Lower leg skin (tissue), 4 donors: ENCODE data around the gene ZCCHC14. TPM values are rescaled to one million over a fixed set of nuclear protein-coding genes. Genes with fewer than 3 reads are reported as not detected.

Experiments used
- DNase-seq, 2 donors: peaks; one replicate each; pipeline ENCODE4 v3.0.0-alpha.2; 2019; ENCODE audit warnings: low spot score in 2 of 2
- H3K4me3 ChIP-seq: fragments of 200-600 bp; sonication (generic); 2 replicates; pipeline ENCODE4 v1.5.1; 2017; ENCODE audit warnings: mild to moderate bottlenecking, low read depth; ENCODE audit not compliant: poor library complexity, severe bottlenecking
- CTCF ChIP-seq, 3 donors: fragments of 450-650 bp; IDR thresholded peaks; one replicate each; pipeline ENCODE4 v1.5.1; 2016; ENCODE audit warnings: antibody characterized with exemption in 3 of 3, mild to moderate bottlenecking in 3 of 3, moderate library complexity in 2 of 3
- POLR2A ChIP-seq, 2 donors: fragments of 450-650 bp; IDR thresholded peaks; one replicate each; pipeline ENCODE4 v1.6.1; 2016 to 2017; ENCODE audit warnings: antibody characterized with exemption in 2 of 2, mild to moderate bottlenecking in 1 of 2, moderate library complexity in 1 of 2
- WGBS, 2 donors: methylation state at CpG; one replicate each; pipeline ENCODE4 v1.1.5; 2018; 5-methylcytosine and 5-hydroxymethylcytosine counted together
- intact Hi-C: fragments of 100-400 bp; cut with DNase I; formaldehyde crosslinking; loops from one replicate; pipeline ENCODE4 v1.15.0; 2023; ENCODE audit warnings: low total_unique reads
- total RNA-seq, 4 donors: library from RNA; depleted of rRNA; stranded (reverse); fragments of >200 nt; gene quantifications; one replicate each; pipeline ENCODE4 v1.1.0, GENCODE V29; 2016

Gene ZCCHC14
- total RNA-seq, 4 donors from 2014 or later = 13.7 to 25.4 (median 23.6) TPM

DNA sequence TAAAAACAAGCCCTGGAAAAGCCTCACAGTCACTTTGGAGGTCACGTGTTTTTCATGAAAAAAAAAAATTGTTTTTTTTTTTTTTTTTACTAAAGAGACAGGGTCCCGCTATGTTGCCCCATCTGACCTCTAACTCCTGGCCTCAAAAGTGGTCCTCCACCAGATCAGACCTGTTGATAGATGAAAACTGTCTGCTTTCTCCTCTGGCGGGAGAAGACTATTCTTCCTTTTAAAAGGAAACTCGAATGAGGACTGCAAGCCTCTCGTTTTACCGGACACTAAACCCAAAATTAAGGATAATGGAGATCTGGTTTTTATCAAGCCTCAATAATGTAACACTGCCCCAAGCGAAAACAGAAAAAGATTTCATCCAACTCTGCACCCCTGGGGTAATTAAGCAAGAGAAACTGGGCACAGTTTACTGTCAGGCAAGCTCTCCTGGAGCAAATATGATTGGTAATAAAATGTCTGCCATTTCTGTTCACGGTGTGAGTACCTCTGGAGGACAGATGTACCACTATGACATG lies 25.8 kb downstream of the ZCCHC14 start:
- WGBS, 2 donors = 67 to 70% methylated on average over 8 of the region's 8 CpGs
- TF ChIP-seq CTCF (IDR thresholded peaks at IDR 0.05) = no peak
- no peak for TF ChIP-seq POLR2A (IDR thresholded peaks at IDR 0.05)
- H3K4me3 ChIP-seq = no peak overlapping the region
- intact Hi-C loops = no loop called here
- DNase-seq = no peak

- DNase-seq = no peak
- no peak overlapping the region for H3K4me3 ChIP-seq
- no peak for TF ChIP-seq POLR2A (IDR thresholded peaks at IDR 0.05)
- WGBS, 2 donors = 77 to 82% methylated on average over 15 of the region's 15 CpGs
- intact Hi-C loops = no loop called here
These were observed 26.9 kb downstream of the ZCCHC14 start for GRCh38 chr16:87465879-87466278.

DNA sequence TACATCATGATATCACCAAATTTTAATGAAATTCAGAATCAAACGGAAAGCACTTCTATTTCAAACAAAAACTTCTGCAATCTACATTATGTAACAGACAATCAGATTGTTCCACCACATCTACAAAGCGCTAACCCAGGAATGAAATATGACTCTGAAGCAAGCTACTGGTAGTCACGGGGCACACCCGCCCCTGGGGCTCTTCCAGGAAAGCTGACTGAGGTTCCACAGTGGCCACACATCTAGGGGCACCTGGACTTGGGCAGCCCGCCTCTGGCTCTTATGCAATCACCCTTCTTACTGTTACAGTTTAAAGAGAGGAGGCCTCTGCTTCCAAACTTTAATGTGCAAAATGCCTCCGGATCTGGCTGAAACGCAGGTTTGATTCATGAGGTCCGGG lies 27.5 kb downstream of the ZCCHC14 start:
- TF ChIP-seq CTCF (IDR thresholded peaks at IDR 0.05) (no peak), POLR2A (IDR thresholded peaks at IDR 0.05) (no peak)
- 8 to 14% methylated on average over 8 of the region's 8 CpGs for WGBS, 2 donors
- peak; percentile 85 to 95 for DNase-seq
- H3K4me3 ChIP-seq = no peak overlapping the region
- intact Hi-C loops = no loop called here

DNA sequence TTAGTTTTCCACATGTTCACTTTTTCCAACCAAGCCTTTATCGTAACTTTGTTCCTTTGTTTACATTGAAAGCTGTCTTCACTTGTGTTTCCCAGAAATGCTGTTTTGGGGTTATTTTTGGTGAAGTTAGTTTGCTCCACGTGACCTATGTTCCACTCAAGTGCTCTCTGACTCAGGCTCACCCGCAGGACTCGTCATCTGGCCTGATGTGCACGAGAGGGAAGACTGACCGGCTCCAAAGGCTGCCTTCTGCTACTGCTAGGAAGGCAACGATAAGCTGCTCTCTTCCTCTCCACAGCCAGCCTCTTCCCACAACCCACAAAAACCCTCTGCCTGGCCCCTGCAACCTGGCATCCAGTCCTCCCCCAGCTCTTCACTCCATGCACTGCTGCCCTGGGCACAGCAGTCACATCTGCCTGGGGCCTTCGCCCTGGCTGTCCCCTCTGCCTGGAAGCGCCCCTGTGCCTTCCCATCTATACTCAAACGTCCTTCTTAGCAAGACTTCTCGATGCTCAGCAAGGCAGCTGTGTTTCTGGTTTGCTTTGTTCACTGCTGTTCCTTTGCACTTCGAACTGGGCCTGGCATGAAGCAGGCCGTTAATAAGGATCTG lies 28.0 kb downstream of the ZCCHC14 start:
- TF ChIP-seq CTCF (IDR thresholded peaks at IDR 0.05) = no peak
- no peak for TF ChIP-seq POLR2A (IDR thresholded peaks at IDR 0.05)
- DNase-seq = peak; percentile 81 to 95
- no peak overlapping the region for H3K4me3 ChIP-seq
- WGBS, 2 donors = 21 to 30% methylated on average over 13 of the region's 13 CpGs
- intact Hi-C loops = no loop called here

DNA sequence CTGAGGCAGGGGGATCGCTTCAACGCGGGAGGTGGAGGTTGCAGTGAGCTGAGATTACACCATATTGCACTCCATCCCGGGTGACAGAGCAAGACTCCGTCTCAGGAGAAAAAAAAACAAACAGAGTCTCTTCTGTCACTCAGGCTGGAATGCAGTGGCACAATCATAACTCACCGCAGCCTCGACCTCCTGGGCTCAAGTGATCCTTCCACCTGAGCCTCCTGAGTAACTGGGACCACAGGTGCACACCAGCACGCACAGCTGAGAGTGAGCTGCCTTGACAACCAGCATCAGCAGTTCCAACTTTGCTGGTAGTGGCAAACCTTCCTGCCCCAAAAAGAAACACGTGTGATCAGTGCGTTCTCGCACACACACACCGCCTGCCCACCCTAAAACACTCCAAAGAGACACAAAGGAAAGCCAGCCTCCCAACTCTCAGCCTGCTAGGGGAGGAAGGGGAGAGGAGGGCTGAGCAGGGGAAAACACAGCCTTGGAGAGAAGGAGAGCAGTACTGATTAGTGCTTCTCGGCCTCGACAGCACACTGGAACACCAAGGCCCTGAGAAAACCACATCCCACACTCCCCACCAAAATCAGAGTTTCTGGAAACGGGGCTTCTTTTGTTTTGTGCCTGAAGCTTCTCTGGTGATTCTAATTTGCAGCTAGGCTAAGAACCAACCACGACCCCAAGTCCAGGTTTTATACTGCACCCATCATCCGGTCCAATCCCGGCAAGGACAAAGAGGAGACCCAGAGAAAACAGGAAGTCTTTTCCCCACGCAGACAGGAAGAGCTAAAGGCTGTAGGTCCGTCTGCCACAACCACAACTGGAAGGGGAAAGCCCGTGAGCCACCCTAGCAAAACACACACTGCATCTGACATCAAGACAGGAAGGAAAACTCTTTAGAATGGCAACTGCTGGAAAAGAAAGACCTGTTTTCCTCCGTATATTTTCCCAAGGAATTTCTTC lies 28.8 kb downstream of the ZCCHC14 start:
- TF ChIP-seq CTCF (IDR thresholded peaks at IDR 0.05) = no peak
- no peak for TF ChIP-seq POLR2A (IDR thresholded peaks at IDR 0.05)
- DNase-seq = peak in 1 of 2 donors; percentile 28
- H3K4me3 ChIP-seq = no peak overlapping the region
- WGBS, 2 donors = 58 to 66% methylated on average over 22 of the region's 22 CpGs
- intact Hi-C loops = no loop called here

DNA sequence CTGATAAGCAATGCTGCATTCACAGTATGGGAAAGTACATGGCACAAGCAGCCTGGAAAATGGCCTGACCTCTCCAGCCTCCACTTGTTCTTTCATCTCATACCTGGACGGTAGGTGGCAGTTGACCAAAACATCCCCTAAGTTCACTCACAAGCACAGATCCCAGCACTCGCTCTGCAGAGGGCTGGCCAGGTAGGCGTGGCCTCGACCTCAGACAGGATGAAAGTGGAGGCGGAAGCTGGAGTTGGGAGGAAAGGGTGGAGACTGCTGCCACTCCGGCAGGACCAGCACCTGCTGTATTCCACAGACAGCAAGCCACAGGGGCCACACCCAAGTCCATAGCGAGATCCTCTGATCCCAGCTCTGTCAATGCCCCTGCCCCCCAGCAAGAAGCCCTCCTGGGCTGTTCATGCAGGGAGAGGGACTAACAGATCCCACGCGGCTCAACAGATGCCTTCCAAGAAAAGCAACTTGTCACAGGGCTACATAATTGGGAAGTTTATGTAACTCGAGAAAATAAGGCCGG lies 31.3 kb downstream of the ZCCHC14 start:
- intact Hi-C loops = no loop called here
- WGBS, 2 donors = 15 to 19% methylated on average over 11 of the region's 11 CpGs
- peak; percentile 69 to 91 for DNase-seq

More for the DNA sequence above, 31.3 kb downstream of the ZCCHC14 start:
- TF ChIP-seq CTCF (IDR thresholded peaks at IDR 0.05) (no peak), POLR2A (IDR thresholded peaks at IDR 0.05) (no peak)
- no peak overlapping the region for H3K4me3 ChIP-seq
